SK-N-SH (cell line): Measurements from ENCODE around the gene WDR53.

ENCODE experiments used
- CTCF ChIP-seq: fragments of 200-600 bp; sonication (generic); IDR thresholded peaks from 2 replicates; pipeline ENCODE4 v1.6.1; 2017; ENCODE audit warnings: antibody characterized with exemption, mild to moderate bottlenecking, moderate library complexity
- EP300 ChIP-seq, 2 experiments: IDR thresholded peaks; 2 replicates each; pipeline versions ENCODE4 v1.4.0 to v1.6.1; 2012; ENCODE audit warnings: borderline replicate concordance in 1 of 2, low read depth in 1 of 2, low read length in 1 of 2
- EZH2phosphoT487 ChIP-seq: fragments of 200-600 bp; sonication (generic); IDR thresholded peaks from 2 replicates; pipeline ENCODE4 v1.6.1; 2017; ENCODE audit warnings: low read depth, mixed run types, mild to moderate bottlenecking, antibody characterized with exemption, moderate library complexity, borderline replicate concordance
- POLR2AphosphoS5 ChIP-seq: IDR thresholded peaks from 2 replicates; pipeline ENCODE4 v1.6.1; 2012; ENCODE audit warnings: low read depth, low read length
- REST ChIP-seq: IDR thresholded peaks from 2 replicates; pipeline ENCODE4 v1.6.1; 2012; ENCODE audit warnings: mild to moderate bottlenecking, low read depth, low read length, moderate library complexity
- RFX5 ChIP-seq: IDR thresholded peaks from 2 replicates; pipeline ENCODE4 v1.6.1; 2012; ENCODE audit warnings: mild to moderate bottlenecking, improper control_type of control experiment, low read length

GRCh38 chr3:196513697-196514349, 54.5 kb downstream of the WDR53 start:
- TF ChIP-seq CTCF, result no peak
- TF ChIP-seq POLR2AphosphoS5, result no peak
- TF ChIP-seq EP300 (IDR thresholded peaks at IDR 0.05; ENCODE audit: borderline replicate concordance in 1 of 2, low read depth in 1 of 2, low read length in 1 of 2), result no peak
- TF ChIP-seq EZH2phosphoT487, result no peak
- TF ChIP-seq REST, result no peak
- no peak for TF ChIP-seq RFX5
